Measurements from ENCODE around the gene PRKG1. TPM values are rescaled to one million over a fixed set of nuclear protein-coding genes. Genes with fewer than 3 reads are reported as not detected.

The PRKG1 gene
- total RNA-seq, 5 donors from 2014 or later (not counting 1 experiment from before 2014, with no cell fraction given) = 0.03 to 0.26 (median 0.19) TPM; not detected in 1

GRCh38 chr10:51861051-51861450 is 786.8 kb downstream of the PRKG1 start:
- ATAC-seq (replicated peaks in 1 of 4) (no peak), DNase-seq (no peak)
- H3K4me3 Mint-ChIP-seq = no peak overlapping the region
- no peak overlapping the region for H3K27ac Mint-ChIP-seq
- ChIA-PET POLR2A (no interaction called here), CTCF (no interaction called here)
- Histone ChIP-seq H3K36me3 (ENCODE audit: control insufficient read depth in 2 of 2, extremely low read depth in 1 of 2, insufficient read depth in 1 of 2, low read length in 1 of 2) (no peaks in the 10 kb centered on the region), H3K27me3 (replicated peaks in 1 of 2; ENCODE audit: control insufficient read depth in 2 of 2, extremely low read depth in 1 of 2, insufficient read depth in 2 of 2, low read length in 1 of 2) (no peaks in the 10 kb centered on the region), H3K9me3 (no peaks in the 10 kb centered on the region), H3K4me3 (ENCODE audit: control insufficient read depth in 1 of 2, extremely low read depth in 1 of 2, low read length in 1 of 2) (no peak overlapping the region), H3K4me1 (ENCODE audit: control insufficient read depth in 1 of 2, extremely low read depth in 1 of 2, insufficient read depth in 2 of 2, low read length in 2 of 2) (no peaks in the 10 kb centered on the region), H3K27ac (ENCODE audit: low read length) (no peak overlapping the region)
- H3K4me1 Mint-ChIP-seq = no peaks in the 10 kb centered on the region
- no peaks in the 10 kb centered on the region for H3K36me3 Mint-ChIP-seq
- peaks cover 0 to 1% of the 10 kb centered on the region in 2 donors for H3K27me3 Mint-ChIP-seq
- H3K9me3 Mint-ChIP-seq = no peaks in the 10 kb centered on the region
- no CpG with 5 or more reads among the region's 1 CpG for WGBS (ENCODE audit: insufficient coverage)

- DNase-seq (no peak), ATAC-seq (replicated peaks in 1 of 4) (no peak)
- WGBS (ENCODE audit: insufficient coverage) = 89% methylated on average over 3 of the region's 4 CpGs
- H3K4me1 Mint-ChIP-seq = no peaks in the 10 kb centered on the region
- H3K36me3 Mint-ChIP-seq = no peaks in the 10 kb centered on the region
- ChIA-PET POLR2A (no interaction called here), CTCF (no interaction called here)
- no peaks in the 10 kb centered on the region for H3K9me3 Mint-ChIP-seq
- H3K36me3 ChIP-seq (ENCODE audit: control insufficient read depth in 2 of 2, extremely low read depth in 1 of 2, insufficient read depth in 1 of 2, low read length in 1 of 2) = no peaks in the 10 kb centered on the region
- H3K27me3 ChIP-seq (replicated peaks in 1 of 2; ENCODE audit: control insufficient read depth in 2 of 2, extremely low read depth in 1 of 2, insufficient read depth in 2 of 2, low read length in 1 of 2) = no peaks in the 10 kb centered on the region
- H3K27ac ChIP-seq (ENCODE audit: low read length) = no peak overlapping the region
- no peak overlapping the region for H3K4me3 ChIP-seq (ENCODE audit: control insufficient read depth in 1 of 2, extremely low read depth in 1 of 2, low read length in 1 of 2)
- H3K9me3 ChIP-seq = no peaks in the 10 kb centered on the region
- no peak overlapping the region for H3K27ac Mint-ChIP-seq
- no peaks in the 10 kb centered on the region for H3K4me1 ChIP-seq (ENCODE audit: control insufficient read depth in 1 of 2, extremely low read depth in 1 of 2, insufficient read depth in 2 of 2, low read length in 2 of 2)
- H3K4me3 Mint-ChIP-seq = no peak overlapping the region
- no peaks in the 10 kb centered on the region for H3K27me3 Mint-ChIP-seq
These were observed 787.4 kb downstream of the PRKG1 start for GRCh38 chr10:51861731-51862130.

GRCh38 chr10:51862149-51862548 is 787.9 kb downstream of the PRKG1 start:
- Mint-ChIP-seq H3K4me3 (no peak overlapping the region), H3K27ac (no peak overlapping the region), H3K4me1 (no peaks in the 10 kb centered on the region), H3K36me3 (no peaks in the 10 kb centered on the region), H3K27me3 (no peaks in the 10 kb centered on the region), H3K9me3 (no peaks in the 10 kb centered on the region)
- Histone ChIP-seq H3K27ac (ENCODE audit: low read length) (no peak overlapping the region), H3K36me3 (ENCODE audit: control insufficient read depth in 2 of 2, extremely low read depth in 1 of 2, insufficient read depth in 1 of 2, low read length in 1 of 2) (no peaks in the 10 kb centered on the region), H3K4me1 (ENCODE audit: control insufficient read depth in 1 of 2, extremely low read depth in 1 of 2, insufficient read depth in 2 of 2, low read length in 2 of 2) (no peaks in the 10 kb centered on the region), H3K9me3 (no peaks in the 10 kb centered on the region), H3K27me3 (replicated peaks in 1 of 2; ENCODE audit: control insufficient read depth in 2 of 2, extremely low read depth in 1 of 2, insufficient read depth in 2 of 2, low read length in 1 of 2) (no peaks in the 10 kb centered on the region), H3K4me3 (ENCODE audit: control insufficient read depth in 1 of 2, extremely low read depth in 1 of 2, low read length in 1 of 2) (no peak overlapping the region)
- ATAC-seq (replicated peaks in 1 of 4) (no peak), DNase-seq (no peak)
- ChIA-PET POLR2A (no interaction called here), CTCF (no interaction called here)
- WGBS (ENCODE audit: insufficient coverage) = 78% methylated on average over 1 of the region's 3 CpGs

GRCh38 chr10:51867956-51868355 is 793.7 kb downstream of the PRKG1 start:
- Mint-ChIP-seq H3K27me3 (no peaks in the 10 kb centered on the region), H3K27ac (no peak overlapping the region), H3K4me3 (no peak overlapping the region), H3K9me3 (no peaks in the 10 kb centered on the region), H3K36me3 (no peaks in the 10 kb centered on the region), H3K4me1 (no peaks in the 10 kb centered on the region)
- H3K4me3 ChIP-seq (ENCODE audit: control insufficient read depth in 1 of 2, extremely low read depth in 1 of 2, low read length in 1 of 2) = no peak overlapping the region
- H3K9me3 ChIP-seq = no peaks in the 10 kb centered on the region
- H3K27ac ChIP-seq (ENCODE audit: low read length) = no peak overlapping the region
- WGBS (ENCODE audit: insufficient coverage) = 88% methylated on average over 3 of the region's 4 CpGs
- no peaks in the 10 kb centered on the region for H3K4me1 ChIP-seq (ENCODE audit: control insufficient read depth in 1 of 2, extremely low read depth in 1 of 2, insufficient read depth in 2 of 2, low read length in 2 of 2)
- ATAC-seq (replicated peaks in 1 of 4) = no peak
- CTCF ChIA-PET = interaction anchor here in 1 of 2 donors (0.6 kb wide), 1 partner anchor 92 kb away, joined by 4 read pairs; no protein-coding TSS in a partner anchor
- H3K36me3 ChIP-seq (ENCODE audit: control insufficient read depth in 2 of 2, extremely low read depth in 1 of 2, insufficient read depth in 1 of 2, low read length in 1 of 2) = no peaks in the 10 kb centered on the region
- DNase-seq = no peak
- no peaks in the 10 kb centered on the region for H3K27me3 ChIP-seq (replicated peaks in 1 of 2; ENCODE audit: control insufficient read depth in 2 of 2, extremely low read depth in 1 of 2, insufficient read depth in 2 of 2, low read length in 1 of 2)
- POLR2A ChIA-PET = no interaction called here

GRCh38 chr10:51874131-51874530 is 799.8 kb downstream of the PRKG1 start:
- peaks cover 0 to 7% of the 10 kb centered on the region in 2 donors for H3K27me3 Mint-ChIP-seq
- no peaks in the 10 kb centered on the region for H3K9me3 Mint-ChIP-seq
- H3K4me1 ChIP-seq (ENCODE audit: control insufficient read depth in 1 of 2, extremely low read depth in 1 of 2, insufficient read depth in 2 of 2, low read length in 2 of 2) = no peaks in the 10 kb centered on the region
- DNase-seq = no peak
- no peaks in the 10 kb centered on the region for H3K36me3 ChIP-seq (ENCODE audit: control insufficient read depth in 2 of 2, extremely low read depth in 1 of 2, insufficient read depth in 1 of 2, low read length in 1 of 2)
- H3K27ac Mint-ChIP-seq = no peak overlapping the region
- CTCF ChIA-PET = no interaction called here
- POLR2A ChIA-PET = no interaction called here
- WGBS (ENCODE audit: insufficient coverage) = no CpG with 5 or more reads among the region's 3 CpGs
- H3K4me3 ChIP-seq (ENCODE audit: control insufficient read depth in 1 of 2, extremely low read depth in 1 of 2, low read length in 1 of 2) = no peak overlapping the region
- peaks cover 8 to 10% (median 9%) of the 10 kb centered on the region in 3 donors for H3K4me1 Mint-ChIP-seq
- ATAC-seq (replicated peaks in 1 of 4) = no peak
- H3K4me3 Mint-ChIP-seq = no peak overlapping the region
- H3K36me3 Mint-ChIP-seq = no peaks in the 10 kb centered on the region
- H3K9me3 ChIP-seq = no peaks in the 10 kb centered on the region
- no peak overlapping the region for H3K27ac ChIP-seq (ENCODE audit: low read length)
- no peaks in the 10 kb centered on the region for H3K27me3 ChIP-seq (replicated peaks in 1 of 2; ENCODE audit: control insufficient read depth in 2 of 2, extremely low read depth in 1 of 2, insufficient read depth in 2 of 2, low read length in 1 of 2)

GRCh38 chr10:51875610-51876009 is 801.3 kb downstream of the PRKG1 start:
- Mint-ChIP-seq H3K4me1 (peaks cover 11 to 16% (median 16%) of the 10 kb centered on the region in 3 donors), H3K9me3 (no peaks in the 10 kb centered on the region), H3K4me3 (no peak overlapping the region), H3K27me3 (peaks cover 0 to 7% of the 10 kb centered on the region in 2 donors), H3K27ac (no peak overlapping the region), H3K36me3 (no peaks in the 10 kb centered on the region)
- POLR2A ChIA-PET = no interaction called here
- CTCF ChIA-PET = no interaction called here
- no peaks in the 10 kb centered on the region for H3K36me3 ChIP-seq (ENCODE audit: control insufficient read depth in 2 of 2, extremely low read depth in 1 of 2, insufficient read depth in 1 of 2, low read length in 1 of 2)
- no peak overlapping the region for H3K4me3 ChIP-seq (ENCODE audit: control insufficient read depth in 1 of 2, extremely low read depth in 1 of 2, low read length in 1 of 2)
- ATAC-seq (replicated peaks in 1 of 4) = no peak
- WGBS (ENCODE audit: insufficient coverage) = no CpG with 5 or more reads among the region's 5 CpGs
- H3K27me3 ChIP-seq (replicated peaks in 1 of 2; ENCODE audit: control insufficient read depth in 2 of 2, extremely low read depth in 1 of 2, insufficient read depth in 2 of 2, low read length in 1 of 2) = no peaks in the 10 kb centered on the region
- DNase-seq = no peak
- no peaks in the 10 kb centered on the region for H3K9me3 ChIP-seq
- no peak overlapping the region for H3K27ac ChIP-seq (ENCODE audit: low read length)
- no peaks in the 10 kb centered on the region for H3K4me1 ChIP-seq (ENCODE audit: control insufficient read depth in 1 of 2, extremely low read depth in 1 of 2, insufficient read depth in 2 of 2, low read length in 2 of 2)

- no peak overlapping the region for H3K27ac Mint-ChIP-seq
- peaks cover 11 to 16% (median 16%) of the 10 kb centered on the region in 3 donors for H3K4me1 Mint-ChIP-seq
- no peaks in the 10 kb centered on the region for H3K36me3 Mint-ChIP-seq
- ChIA-PET POLR2A (no interaction called here), CTCF (interaction anchor here in 1 of 2 donors (1.2 kb wide), 1 partner anchor 9 kb away, joined by 3 read pairs; no protein-coding TSS in a partner anchor)
- no peak overlapping the region for H3K4me3 ChIP-seq (ENCODE audit: control insufficient read depth in 1 of 2, extremely low read depth in 1 of 2, low read length in 1 of 2)
- H3K9me3 Mint-ChIP-seq = no peaks in the 10 kb centered on the region
- no peaks in the 10 kb centered on the region for H3K36me3 ChIP-seq (ENCODE audit: control insufficient read depth in 2 of 2, extremely low read depth in 1 of 2, insufficient read depth in 1 of 2, low read length in 1 of 2)
- no peaks in the 10 kb centered on the region for H3K4me1 ChIP-seq (ENCODE audit: control insufficient read depth in 1 of 2, extremely low read depth in 1 of 2, insufficient read depth in 2 of 2, low read length in 2 of 2)
- H3K27me3 Mint-ChIP-seq = peaks cover 0 to 7% of the 10 kb centered on the region in 2 donors
- no peak for ATAC-seq (replicated peaks in 1 of 4)
- no peaks in the 10 kb centered on the region for H3K9me3 ChIP-seq
- H3K4me3 Mint-ChIP-seq = no peak overlapping the region
- 66% methylated on average over 2 of the region's 4 CpGs for WGBS (ENCODE audit: insufficient coverage)
- H3K27ac ChIP-seq (ENCODE audit: low read length) = no peak overlapping the region
- no peaks in the 10 kb centered on the region for H3K27me3 ChIP-seq (replicated peaks in 1 of 2; ENCODE audit: control insufficient read depth in 2 of 2, extremely low read depth in 1 of 2, insufficient read depth in 2 of 2, low read length in 1 of 2)
- no peak for DNase-seq
These were observed 802.2 kb downstream of the PRKG1 start for GRCh38 chr10:51876503-51876902.
